ENCODE data around the gene C10orf90.

C10orf90 gene

GRCh38 chr10:126670056-126670894 is at the start of gene C10orf90:
C10orf90 (minus strand) TSS chr10:126670693; CDS start chr10:126670480, 213 bp downstream.
- DNase-seq = no peak

GRCh38 chr10:126716366-126716765 is 45.9 kb upstream of the C10orf90 start:
- DNase-seq = no peak

- no peak for DNase-seq
Measured at GRCh38 chr10:126713594-126713993, 43.1 kb upstream of the C10orf90 start.

- DNase-seq = no peak
Measured at GRCh38 chr10:126712681-126713080, 42.2 kb upstream of the C10orf90 start.

- no peak for DNase-seq
Measured at GRCh38 chr10:126705951-126706565, 35.6 kb upstream of the C10orf90 start.

- DNase-seq = no peak
Measured at GRCh38 chr10:126705131-126705530, 34.6 kb upstream of the C10orf90 start.

- no peak for DNase-seq
Measured at GRCh38 chr10:126704649-126705048, 34.2 kb upstream of the C10orf90 start.

GRCh38 chr10:126702181-126702580 is 31.7 kb upstream of the C10orf90 start:
- DNase-seq = peak; percentile 6

- DNase-seq = no peak
Measured at GRCh38 chr10:126701526-126701925, 31.0 kb upstream of the C10orf90 start.

GRCh38 chr10:126696684-126697083 is 26.2 kb upstream of the C10orf90 start:
- DNase-seq = no peak

GRCh38 chr10:126691456-126691855 is 21.0 kb upstream of the C10orf90 start:
- DNase-seq = no peak

- no peak for DNase-seq
Measured at GRCh38 chr10:126690534-126690933, 20.0 kb upstream of the C10orf90 start.

GRCh38 chr10:126689461-126689994 is 19.0 kb upstream of the C10orf90 start:
- DNase-seq = no peak

GRCh38 chr10:126687121-126687606 is 16.7 kb upstream of the C10orf90 start:
- no peak for DNase-seq

GRCh38 chr10:126686719-126687118 is 16.2 kb upstream of the C10orf90 start:
- no peak for DNase-seq

GRCh38 chr10:126686268-126686667 is 15.8 kb upstream of the C10orf90 start:
- DNase-seq = no peak

GRCh38 chr10:126685756-126686155 is 15.3 kb upstream of the C10orf90 start:
- no peak for DNase-seq

- DNase-seq = no peak
Measured at GRCh38 chr10:126684171-126684745, 13.8 kb upstream of the C10orf90 start.

GRCh38 chr10:126683466-126683865 is 13.0 kb upstream of the C10orf90 start:
- no peak for DNase-seq

- DNase-seq = no peak
Measured at GRCh38 chr10:126675656-126676438, 5.4 kb upstream of the C10orf90 start.

GRCh38 chr10:126674741-126675515 is 4.4 kb upstream of the C10orf90 start:
- no peak for DNase-seq

GRCh38 chr10:126673565-126673964 is 3.1 kb upstream of the C10orf90 start:
- DNase-seq = no peak

Measured in fibroblast of skin of right quadriceps (primary cell).